Endothelial cell of umbilical vein (primary cell): ENCODE data around the gene OR2Y1.
A peak's percentile ranks its signal among the peaks of the same experiment; 100 is the strongest.

Experiments used
- EZH2 ChIP-seq: IDR thresholded peaks from 2 replicates; pipeline ENCODE4 v1.6.1; 2012; ENCODE audit warnings: borderline replicate concordance, low read depth, mild to moderate bottlenecking, moderate library complexity, low read length, inconsistent platforms; ENCODE audit not compliant: severe bottlenecking
- TF ChIP-seq, protein P1 (sequence below), 2 donors: IDR thresholded peaks; 1 replicate in 1 of 2; 2 replicates in 1 of 2; pipeline ENCODE4 v1.5.1; 2011; ENCODE audit warnings: low read length in 2 of 2, mild to moderate bottlenecking in 2 of 2, moderate library complexity in 2 of 2, control low read depth in 1 of 2, inconsistent platforms in 1 of 2, low read depth in 1 of 2; ENCODE audit not compliant: insufficient read depth in 1 of 2; ENCODE audit errors: extremely low read depth in 1 of 2

GRCh38 chr5:180784497-180785097, 44.7 kb upstream of the OR2Y1 start:
- TF ChIP-seq, protein P1, sequence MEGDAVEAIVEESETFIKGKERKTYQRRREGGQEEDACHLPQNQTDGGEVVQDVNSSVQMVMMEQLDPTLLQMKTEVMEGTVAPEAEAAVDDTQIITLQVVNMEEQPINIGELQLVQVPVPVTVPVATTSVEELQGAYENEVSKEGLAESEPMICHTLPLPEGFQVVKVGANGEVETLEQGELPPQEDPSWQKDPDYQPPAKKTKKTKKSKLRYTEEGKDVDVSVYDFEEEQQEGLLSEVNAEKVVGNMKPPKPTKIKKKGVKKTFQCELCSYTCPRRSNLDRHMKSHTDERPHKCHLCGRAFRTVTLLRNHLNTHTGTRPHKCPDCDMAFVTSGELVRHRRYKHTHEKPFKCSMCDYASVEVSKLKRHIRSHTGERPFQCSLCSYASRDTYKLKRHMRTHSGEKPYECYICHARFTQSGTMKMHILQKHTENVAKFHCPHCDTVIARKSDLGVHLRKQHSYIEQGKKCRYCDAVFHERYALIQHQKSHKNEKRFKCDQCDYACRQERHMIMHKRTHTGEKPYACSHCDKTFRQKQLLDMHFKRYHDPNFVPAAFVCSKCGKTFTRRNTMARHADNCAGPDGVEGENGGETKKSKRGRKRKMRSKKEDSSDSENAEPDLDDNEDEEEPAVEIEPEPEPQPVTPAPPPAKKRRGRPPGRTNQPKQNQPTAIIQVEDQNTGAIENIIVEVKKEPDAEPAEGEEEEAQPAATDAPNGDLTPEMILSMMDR (IDR thresholded peaks at IDR 0.05; ENCODE audit: extremely low read depth in 1 of 2, insufficient read depth in 1 of 2, low read depth in 1 of 2, low read length in 2 of 2): peak; percentile 74 to 75
- TF ChIP-seq EZH2: no peak
